Stimulated activated naive CD8-positive, alpha-beta T cell treated with anti-CD3 and anti-CD28 coated beads, Interleukin-15, Interleukin-2, amounts not matched to agents 100 ng/mL and 50 ng/mL, for 24 hours (primary cell): ENCODE measurements around the gene IPO8.
"Not testable (repeated sequence)": the region's sequence is repeated elsewhere in the genome, so short reads cannot be mapped to it uniquely, and the experiment has no call there.

Source experiments
- H3K27ac Mint-ChIP-seq: one replicate; pipeline ENCODE4 v1.8.0; 2021; ENCODE audit warnings: mild to moderate bottlenecking, mixed read lengths
- H3K27me3 Mint-ChIP-seq: one replicate; pipeline ENCODE4 v1.8.0; 2021; ENCODE audit warnings: mixed read lengths
- H3K36me3 Mint-ChIP-seq: one replicate; pipeline ENCODE4 v1.8.0; 2021; ENCODE audit warnings: low read depth, mixed read lengths
- H3K4me1 Mint-ChIP-seq: one replicate; pipeline ENCODE4 v1.8.0; 2021; ENCODE audit warnings: low read depth, mixed read lengths
- H3K4me3 Mint-ChIP-seq: one replicate; pipeline ENCODE4 v1.8.0; 2021; ENCODE audit warnings: mild to moderate bottlenecking, mixed read lengths
- H3K9me3 Mint-ChIP-seq: one replicate; pipeline ENCODE4 v1.8.0; 2021; ENCODE audit warnings: mixed read lengths

IPO8 gene

DNA sequence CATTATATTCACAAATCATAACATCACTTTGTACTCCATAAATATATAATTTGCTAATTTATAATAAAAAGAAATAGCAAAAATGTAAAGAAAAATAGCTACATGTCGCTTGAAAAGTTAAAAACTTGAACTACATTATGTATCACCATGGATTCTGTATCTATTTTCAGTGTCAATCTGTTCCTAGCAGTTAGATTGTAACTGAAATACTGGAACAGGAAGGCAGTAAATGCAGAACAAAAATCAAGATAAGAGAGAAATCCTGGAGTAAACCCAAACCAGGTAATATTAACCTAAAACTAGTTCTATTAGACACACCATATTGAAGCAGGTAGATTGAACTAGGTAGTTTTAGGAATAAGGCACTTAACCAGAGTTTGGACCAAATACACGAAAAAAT, 60.3 kb downstream of the IPO8 start:
- Mint-ChIP-seq H3K27me3 (no peaks in the 10 kb centered on the region), H3K4me1 (no peaks in the 10 kb centered on the region), H3K27ac (no peak overlapping the region), H3K36me3 (peaks cover 79% of the 10 kb centered on the region), H3K9me3 (no peaks in the 10 kb centered on the region), H3K4me3 (no peak overlapping the region)

DNA sequence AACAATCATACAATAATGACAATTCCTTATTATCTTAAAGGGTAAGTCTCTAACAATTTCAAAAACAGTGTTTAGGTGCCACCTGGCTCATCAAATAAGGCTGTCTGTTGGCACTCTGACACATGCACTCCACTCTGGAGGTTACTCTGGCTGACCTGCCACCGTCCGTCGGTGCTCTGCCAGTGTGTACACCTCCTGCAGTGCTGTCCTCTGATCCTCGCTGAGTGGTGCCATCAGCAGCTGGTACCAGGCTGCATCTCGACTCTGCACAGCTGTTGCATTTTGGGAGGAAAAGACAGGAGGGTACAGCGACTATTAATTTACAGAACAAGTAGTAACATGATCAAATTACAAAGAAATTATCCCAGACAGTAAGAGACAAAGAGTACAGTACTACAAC, 63.9 kb downstream of the IPO8 start:
- Mint-ChIP-seq H3K36me3 (peaks cover 68% of the 10 kb centered on the region), H3K27me3 (no peaks in the 10 kb centered on the region), H3K4me1 (peaks cover 5% of the 10 kb centered on the region), H3K27ac (no peak overlapping the region), H3K4me3 (no peak overlapping the region), H3K9me3 (no peaks in the 10 kb centered on the region)

DNA sequence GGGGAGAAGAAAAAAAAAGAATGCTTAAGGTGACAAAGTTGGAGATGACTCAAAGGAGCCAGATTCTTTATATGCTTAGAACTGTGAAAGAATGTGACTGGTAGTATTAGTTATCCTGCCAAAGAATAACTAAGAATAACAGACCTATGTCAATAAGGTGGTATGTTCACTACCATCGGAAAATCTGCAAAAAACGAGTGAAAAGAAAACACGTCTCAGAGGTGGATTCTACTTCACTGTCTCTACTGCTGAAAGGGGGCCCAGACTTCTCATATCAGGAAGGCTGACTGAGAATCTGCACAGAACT, 64.7 kb downstream of the IPO8 start:
- Mint-ChIP-seq H3K4me3 (no peak overlapping the region), H3K9me3 (no peaks in the 10 kb centered on the region), H3K27ac (no peak overlapping the region), H3K4me1 (peaks cover 5% of the 10 kb centered on the region), H3K27me3 (no peaks in the 10 kb centered on the region), H3K36me3 (peaks cover 60% of the 10 kb centered on the region)

DNA sequence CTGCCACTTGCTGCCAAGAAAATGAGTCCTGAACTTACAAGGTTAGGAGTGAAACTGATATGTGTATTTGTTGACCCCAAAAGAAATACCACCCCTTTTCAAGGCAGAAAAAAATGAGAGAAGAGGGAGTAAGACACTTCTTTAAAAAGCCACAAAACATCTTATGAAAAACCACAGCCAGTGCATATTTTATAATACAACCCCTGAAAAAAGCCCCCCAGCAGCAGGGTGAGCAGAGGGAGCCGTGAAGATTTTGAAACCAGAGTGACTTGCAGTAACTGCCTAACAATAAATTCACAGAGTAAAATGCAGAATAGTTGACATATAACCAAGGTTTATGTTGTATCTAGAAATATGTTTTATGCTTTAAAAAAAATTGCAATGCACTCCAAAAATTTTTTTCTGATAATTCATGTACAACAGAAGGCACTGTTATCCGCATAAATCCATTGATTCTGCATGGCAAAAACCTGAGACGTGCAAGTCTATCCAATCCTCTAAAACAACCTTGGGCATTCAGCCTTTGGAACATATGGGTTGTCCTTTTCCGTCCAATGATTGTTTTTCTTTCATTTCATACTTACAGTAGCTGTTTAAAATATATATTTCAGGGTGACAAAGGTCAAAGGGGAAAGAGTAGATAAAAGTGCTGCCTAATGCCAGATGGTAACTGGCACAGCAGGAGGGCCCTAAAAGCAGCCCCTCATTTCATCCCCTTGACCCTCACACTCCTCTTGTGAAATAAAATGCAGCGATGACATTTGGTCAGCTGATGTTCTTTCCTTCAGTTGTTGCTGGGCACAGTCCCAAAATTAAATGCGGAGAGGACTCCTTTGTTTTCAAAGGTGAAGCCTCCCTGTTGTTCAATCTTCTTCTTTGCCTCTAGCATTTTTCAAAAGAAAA, 65.3 kb downstream of the IPO8 start:
- Mint-ChIP-seq H3K4me1 (peaks cover 5% of the 10 kb centered on the region), H3K27me3 (no peaks in the 10 kb centered on the region), H3K4me3 (no peak overlapping the region), H3K36me3 (peaks cover 54% of the 10 kb centered on the region), H3K27ac (no peak overlapping the region), H3K9me3 (no peaks in the 10 kb centered on the region)

DNA sequence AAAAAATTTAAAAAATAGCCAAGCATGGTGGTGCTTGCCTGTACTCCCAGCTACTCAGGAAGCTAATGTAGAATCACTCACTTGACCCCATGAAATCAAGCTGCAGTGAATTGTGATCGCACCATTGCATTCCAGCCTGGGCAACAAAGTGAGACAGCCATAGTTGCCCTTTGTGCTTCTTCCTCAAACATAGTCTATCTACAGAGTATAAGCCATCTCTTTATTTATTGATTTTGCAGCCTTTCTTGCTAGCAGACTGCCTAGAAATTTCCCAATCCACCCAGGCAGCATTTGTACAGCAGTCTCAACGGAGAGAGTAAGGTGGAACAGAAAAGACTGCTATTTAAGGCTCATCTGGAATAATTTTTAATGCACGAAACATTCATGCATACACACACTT, 68.8 kb downstream of the IPO8 start:
- Mint-ChIP-seq H3K27ac (no peak overlapping the region), H3K4me3 (no peak overlapping the region), H3K36me3 (peaks cover 32% of the 10 kb centered on the region), H3K9me3 (no peaks in the 10 kb centered on the region), H3K4me1 (peaks cover 13% of the 10 kb centered on the region), H3K27me3 (no peaks in the 10 kb centered on the region)

DNA sequence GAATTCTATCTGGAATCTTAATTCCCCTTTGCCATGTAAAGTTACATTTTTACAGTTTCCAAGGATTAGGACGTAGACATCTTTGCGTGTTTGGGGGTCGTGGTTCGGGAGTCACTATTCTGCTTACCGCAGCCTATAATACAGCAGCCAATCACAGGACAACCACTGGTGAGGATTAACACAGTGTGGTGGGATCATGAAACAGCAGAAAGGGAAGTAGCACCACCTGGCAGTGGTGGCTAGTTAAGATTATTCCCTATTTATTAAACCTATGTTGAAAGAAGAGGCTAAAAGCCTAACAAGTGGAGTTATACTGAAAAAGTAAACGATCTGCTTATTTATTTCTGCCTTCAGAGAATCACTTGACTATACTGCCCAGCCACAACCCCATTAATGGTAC, 71.7 kb downstream of the IPO8 start:
- Mint-ChIP-seq H3K27ac (no peak overlapping the region), H3K4me3 (no peak overlapping the region), H3K9me3 (peaks cover 5% of the 10 kb centered on the region), H3K36me3 (peaks cover 8% of the 10 kb centered on the region), H3K27me3 (no peaks in the 10 kb centered on the region), H3K4me1 (peaks cover 8% of the 10 kb centered on the region)

DNA sequence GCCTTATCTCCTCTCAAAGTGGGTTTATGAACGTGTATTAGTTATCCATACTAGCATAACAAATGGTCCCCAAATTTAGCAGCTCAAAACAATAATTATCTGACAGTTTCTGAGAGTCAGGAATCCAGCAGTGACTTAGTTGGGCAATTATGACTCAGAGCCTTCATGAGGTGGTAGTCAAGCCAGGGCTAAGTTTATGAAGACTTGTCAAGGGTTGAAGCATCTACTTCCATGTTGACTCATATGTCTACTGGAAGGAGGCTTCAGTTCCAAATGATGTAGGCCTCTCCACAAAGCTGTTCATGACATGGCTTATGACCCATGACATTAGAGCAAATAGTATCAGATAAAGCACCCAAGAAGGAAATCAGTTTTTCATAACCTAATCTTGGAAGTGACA, 73.2 kb downstream of the IPO8 start:
- no peak overlapping the region for H3K4me3 Mint-ChIP-seq
- H3K27me3 Mint-ChIP-seq = no peaks in the 10 kb centered on the region
- H3K36me3 Mint-ChIP-seq = peaks cover 4% of the 10 kb centered on the region
- peaks cover 8% of the 10 kb centered on the region for H3K4me1 Mint-ChIP-seq
- peaks cover 5% of the 10 kb centered on the region for H3K9me3 Mint-ChIP-seq
- H3K27ac Mint-ChIP-seq = no peak overlapping the region

DNA sequence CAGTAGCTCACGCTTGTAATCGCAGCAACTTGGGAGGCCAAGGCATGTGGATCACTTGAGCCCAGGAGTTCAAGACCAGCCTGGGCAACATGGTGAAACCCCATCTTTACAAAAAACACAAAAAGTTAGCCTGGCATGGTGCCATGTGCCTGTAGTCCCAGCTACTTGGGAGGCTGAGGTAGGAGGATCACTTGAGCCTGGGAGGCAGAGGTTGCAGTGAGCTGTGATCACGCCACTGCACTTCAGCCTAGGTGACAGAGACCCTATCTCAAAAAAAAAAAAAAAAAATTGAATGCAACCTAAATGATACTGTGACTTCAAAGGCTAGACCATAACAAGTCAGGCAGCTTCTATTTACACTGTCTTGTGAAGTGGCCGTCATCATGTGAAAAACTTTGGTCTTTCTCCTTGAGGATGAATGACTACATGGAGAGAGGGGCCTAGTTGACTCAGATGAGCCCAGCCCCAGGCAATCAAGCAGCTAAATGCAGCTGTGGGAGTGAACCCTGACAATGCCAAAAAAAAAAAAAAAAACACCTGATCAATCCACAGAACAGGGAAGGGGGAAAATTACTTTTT, 73.9 kb downstream of the IPO8 start:
- H3K9me3 Mint-ChIP-seq, H3K4me3 Mint-ChIP-seq, H3K4me1 Mint-ChIP-seq, H3K36me3 Mint-ChIP-seq, H3K27me3 Mint-ChIP-seq, H3K27ac Mint-ChIP-seq: not testable (repeated sequence)

DNA sequence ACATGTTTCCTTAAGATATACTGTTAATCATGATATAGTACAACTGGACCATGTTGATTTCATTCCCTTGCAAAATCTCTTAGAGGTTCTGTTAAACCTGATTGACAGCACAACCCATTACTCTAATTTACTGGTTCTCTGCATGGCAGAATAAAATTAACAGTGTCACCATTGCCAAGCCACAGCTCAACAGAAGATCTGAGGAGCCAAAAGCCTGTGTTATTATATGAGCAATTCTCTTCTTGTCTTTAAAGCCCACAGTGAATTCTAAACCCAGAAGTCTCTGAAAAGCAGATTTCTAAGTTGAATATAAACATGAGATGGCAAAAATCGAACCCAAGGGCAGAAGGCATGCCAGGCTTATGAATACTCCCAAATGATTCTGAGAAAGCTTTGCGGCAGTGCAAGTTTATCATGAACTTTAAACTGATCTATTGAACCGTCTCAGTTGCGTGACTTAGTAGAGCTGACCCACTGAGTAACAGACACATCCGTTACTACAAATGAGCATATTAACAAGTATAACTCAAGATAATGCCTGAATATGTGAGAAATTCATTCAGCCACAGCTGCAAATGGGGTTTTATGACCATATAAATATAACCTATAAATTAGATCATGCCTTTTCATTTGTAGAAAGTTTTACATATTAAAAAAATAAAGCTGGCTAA, 78.2 kb downstream of the IPO8 start:
- Mint-ChIP-seq H3K4me3 (no peak overlapping the region), H3K27me3 (no peaks in the 10 kb centered on the region), H3K36me3 (peaks cover 3% of the 10 kb centered on the region), H3K27ac (no peak overlapping the region), H3K9me3 (peaks cover 5% of the 10 kb centered on the region), H3K4me1 (peaks cover 3% of the 10 kb centered on the region)

DNA sequence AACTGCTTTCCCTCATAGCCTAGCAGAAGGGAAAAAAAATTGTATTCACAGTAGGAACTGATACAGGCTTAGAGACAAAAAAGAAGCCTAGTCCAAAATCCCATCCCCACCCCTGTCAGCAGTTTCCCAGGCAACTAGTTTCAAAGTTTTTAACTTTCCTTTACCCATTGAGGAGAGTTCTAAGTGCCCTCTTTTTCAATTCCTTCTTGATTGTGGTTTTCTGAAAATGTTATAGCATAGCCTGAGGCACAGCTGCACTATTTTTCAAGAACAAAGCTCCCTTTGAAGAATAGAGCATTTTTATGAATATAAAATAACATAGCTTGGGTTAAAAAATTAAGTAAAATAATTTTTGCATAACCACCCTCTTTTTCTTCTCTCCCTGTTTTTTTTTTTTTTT, 81.6 kb downstream of the IPO8 start:
- peaks cover 5% of the 10 kb centered on the region for H3K27me3 Mint-ChIP-seq
- H3K4me1 Mint-ChIP-seq = no peaks in the 10 kb centered on the region
- H3K4me3 Mint-ChIP-seq = no peak overlapping the region
- no peak overlapping the region for H3K27ac Mint-ChIP-seq
- H3K36me3 Mint-ChIP-seq = no peaks in the 10 kb centered on the region
- H3K9me3 Mint-ChIP-seq = peaks cover 10% of the 10 kb centered on the region

DNA sequence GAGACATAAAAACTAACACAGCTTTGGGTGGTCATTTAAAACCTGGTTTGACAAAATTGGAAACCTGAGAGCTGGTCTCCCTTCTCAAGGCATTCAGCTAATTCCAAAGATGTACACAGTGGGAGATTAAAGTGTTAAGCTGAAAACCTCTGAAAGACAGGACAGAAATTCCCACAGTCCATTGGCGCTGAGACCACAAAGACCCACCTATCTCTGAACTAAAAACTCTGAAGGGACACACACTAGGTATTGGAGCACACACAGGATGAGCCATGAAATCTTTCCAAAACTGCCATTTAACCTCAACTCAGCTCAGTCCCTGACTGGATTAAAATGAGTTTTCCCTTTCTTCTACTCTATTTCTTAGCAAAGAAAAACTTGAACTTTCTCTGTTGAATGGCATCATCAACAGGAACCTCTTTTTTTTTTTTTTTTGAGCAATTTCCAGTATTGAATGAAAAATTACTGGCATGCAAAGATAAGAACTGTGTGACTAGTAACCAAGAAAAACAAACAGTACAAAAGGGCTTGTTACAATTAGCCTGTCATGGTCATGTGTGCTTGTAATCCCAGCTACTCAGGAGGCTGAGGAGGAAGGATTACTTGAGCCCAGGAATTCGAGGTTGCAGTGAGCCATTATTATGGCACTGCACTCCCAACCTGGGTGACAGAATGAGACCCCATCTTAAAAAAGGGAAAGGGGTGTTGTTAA, 82.4 kb downstream of the IPO8 start:
- H3K36me3 Mint-ChIP-seq = no peaks in the 10 kb centered on the region
- H3K4me3 Mint-ChIP-seq = no peak overlapping the region
- peaks cover 16% of the 10 kb centered on the region for H3K9me3 Mint-ChIP-seq
- H3K4me1 Mint-ChIP-seq = no peaks in the 10 kb centered on the region
- H3K27ac Mint-ChIP-seq = no peak overlapping the region
- H3K27me3 Mint-ChIP-seq = peaks cover 5% of the 10 kb centered on the region

DNA sequence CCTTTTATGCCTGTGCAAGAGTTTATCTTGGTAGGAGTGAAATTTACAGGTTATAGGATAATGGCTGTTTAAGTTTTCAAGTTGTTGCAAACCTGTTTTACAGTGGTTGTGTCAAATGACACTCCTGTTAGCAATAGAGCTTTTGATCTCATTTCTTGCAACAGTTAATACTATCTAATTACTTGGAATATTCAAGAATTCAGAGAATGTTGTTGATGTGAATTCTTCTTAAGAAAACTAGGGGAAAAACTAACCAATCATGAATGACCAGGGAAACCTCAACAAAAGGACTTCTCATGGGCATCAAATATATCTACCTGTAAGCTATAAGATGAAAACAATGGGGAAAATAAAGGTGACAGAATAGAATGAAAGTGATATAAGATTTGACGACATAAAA, 85.0 kb downstream of the IPO8 start:
- H3K27me3 Mint-ChIP-seq = peaks cover 19% of the 10 kb centered on the region
- H3K27ac Mint-ChIP-seq = no peak overlapping the region
- H3K36me3 Mint-ChIP-seq = no peaks in the 10 kb centered on the region
- H3K9me3 Mint-ChIP-seq = peaks cover 24% of the 10 kb centered on the region
- no peak overlapping the region for H3K4me3 Mint-ChIP-seq
- no peaks in the 10 kb centered on the region for H3K4me1 Mint-ChIP-seq

DNA sequence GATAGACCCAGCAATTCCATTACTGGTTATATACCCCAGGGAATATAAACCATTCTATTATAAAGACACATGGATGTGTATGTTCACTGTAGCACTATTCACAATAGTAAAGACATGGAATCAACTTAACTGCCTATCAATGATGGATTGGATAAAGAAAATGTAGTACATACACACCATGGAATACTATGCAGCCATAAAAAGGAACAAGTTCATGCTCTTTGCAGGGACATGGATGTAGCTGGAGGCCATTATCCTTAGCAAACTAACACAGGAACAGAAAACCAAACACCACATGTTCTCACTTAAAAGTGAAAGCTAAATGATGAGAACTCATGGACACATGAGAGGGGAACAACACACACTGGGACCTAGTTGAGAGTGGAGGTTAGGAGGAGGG, 85.8 kb downstream of the IPO8 start:
- H3K4me1 Mint-ChIP-seq, H3K4me3 Mint-ChIP-seq, H3K27ac Mint-ChIP-seq, H3K36me3 Mint-ChIP-seq: not testable (repeated sequence)
- H3K27me3 Mint-ChIP-seq = peaks cover 19% of the 10 kb centered on the region
- H3K9me3 Mint-ChIP-seq = peaks cover 24% of the 10 kb centered on the region

DNA sequence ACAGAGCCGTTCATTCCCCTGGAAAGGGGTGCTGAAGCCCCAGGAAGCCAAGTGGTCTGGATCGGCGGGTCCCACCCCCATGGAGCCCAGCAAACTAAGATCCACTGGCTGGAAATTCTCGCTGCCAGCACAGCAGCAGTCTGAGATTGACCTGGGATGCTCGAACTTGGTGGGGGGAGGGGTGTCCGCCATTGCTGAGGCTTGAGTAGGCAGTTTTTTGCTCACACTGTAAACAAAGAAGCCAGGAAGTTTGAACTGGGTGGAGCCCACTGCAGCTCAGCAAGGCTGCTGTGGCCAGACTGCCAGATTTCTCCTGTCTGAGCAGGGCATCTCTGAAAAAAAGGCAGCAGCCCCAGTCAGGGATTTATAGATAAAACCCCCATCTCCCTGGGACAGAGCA, 91.4 kb downstream of the IPO8 start:
- peaks cover 19% of the 10 kb centered on the region for H3K27me3 Mint-ChIP-seq
- peaks cover 35% of the 10 kb centered on the region for H3K9me3 Mint-ChIP-seq
- not testable (repeated sequence) for H3K27ac Mint-ChIP-seq, H3K4me1 Mint-ChIP-seq, H3K4me3 Mint-ChIP-seq, H3K36me3 Mint-ChIP-seq

DNA sequence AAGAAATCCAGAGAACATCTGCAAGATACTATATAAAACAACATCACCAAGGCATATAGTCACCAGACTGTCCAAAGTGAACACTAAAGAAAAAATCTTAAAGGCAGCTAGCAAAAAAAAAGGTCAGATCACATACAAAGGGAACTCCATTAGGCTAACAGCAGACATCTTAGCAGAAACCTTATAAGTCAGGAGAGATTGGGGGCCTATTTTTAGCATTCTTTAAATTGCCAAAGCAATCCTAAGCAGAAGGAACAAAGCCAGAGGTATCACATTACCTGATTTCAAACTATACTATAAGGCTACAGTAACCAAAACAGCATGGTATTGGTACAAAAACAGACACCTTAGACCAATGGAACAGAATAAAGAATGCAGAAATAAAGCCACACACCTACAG, 92.5 kb downstream of the IPO8 start:
- H3K4me1 Mint-ChIP-seq = no peaks in the 10 kb centered on the region
- no peaks in the 10 kb centered on the region for H3K36me3 Mint-ChIP-seq
- H3K9me3 Mint-ChIP-seq = peaks cover 24% of the 10 kb centered on the region
- H3K27ac Mint-ChIP-seq = no peak overlapping the region
- H3K4me3 Mint-ChIP-seq = no peak overlapping the region
- H3K27me3 Mint-ChIP-seq = peaks cover 19% of the 10 kb centered on the region
